Neutrophil (primary cell): ENCODE measurements around the gene CCL13.
A peak's percentile ranks its signal among the peaks of the same experiment; 100 is the strongest.

Experiments used
- H3K27ac ChIP-seq: fragments of 200-600 bp; sonication (generic); 2 replicates; pipeline ENCODE4 v1.5.1; 2016; ENCODE audit warnings: mild to moderate bottlenecking, moderate library complexity
- H3K27me3 ChIP-seq: fragments of 200-600 bp; sonication (generic); 2 replicates; pipeline ENCODE4 v1.6.0; 2016; ENCODE audit warnings: mild to moderate bottlenecking
- H3K36me3 ChIP-seq: fragments of 200-600 bp; sonication (generic); 2 replicates; pipeline ENCODE4 v1.5.1; 2017
- H3K4me1 ChIP-seq, 2 experiments: fragments of 200-600 bp in 1 of 2; sonication (generic) in 1 of 2; 1 replicate in 1 of 2; 2 replicates in 1 of 2; pipeline versions ENCODE4 v1.5.1 to v1.6.1; 2013 to 2016; ENCODE audit warnings: low read depth in 1 of 2, low read length in 1 of 2, mild to moderate bottlenecking in 1 of 2, moderate library complexity in 1 of 2; ENCODE audit not compliant: control insufficient read depth in 1 of 2, insufficient read depth in 1 of 2
- H3K4me3 ChIP-seq, 2 experiments: fragments of 200-600 bp in 1 of 2; sonication (generic) in 1 of 2; 1 replicate in 1 of 2; 2 replicates in 1 of 2; pipeline ENCODE4 v1.5.1; 2013 to 2016; ENCODE audit warnings: low read depth in 1 of 2, low read length in 1 of 2, mild to moderate bottlenecking in 1 of 2, moderate library complexity in 1 of 2
- H3K9me3 ChIP-seq: fragments of 200-600 bp; sonication (generic); 2 replicates; pipeline ENCODE4 v1.5.1; 2016
- CTCF ChIP-seq: fragments of 200-600 bp; sonication (generic); IDR thresholded peaks from 2 replicates; pipeline ENCODE4 v1.5.1; 2016; ENCODE audit warnings: antibody characterized with exemption

The CCL13 gene

GRCh38 chr17:34378664-34379101 lies 22.4 kb downstream of the CCL13 start:
- Histone ChIP-seq H3K4me1 (peaks cover 8 to 12% of the 10 kb centered on the region in 2 experiments), H3K9me3 (no peaks in the 10 kb centered on the region), H3K27me3 (peaks cover 7% of the 10 kb centered on the region), H3K4me3 (peak overlapping the region; percentile 30 to 39), H3K27ac (peak overlapping the region; percentile 62), H3K36me3 (no peaks in the 10 kb centered on the region)
- no peak for TF ChIP-seq CTCF

- Histone ChIP-seq H3K4me3 (no peak overlapping the region), H3K4me1 (peaks cover 8 to 12% of the 10 kb centered on the region in 2 experiments)
These were observed 23.6 kb downstream of the CCL13 start for GRCh38 chr17:34379868-34380267.

GRCh38 chr17:34382621-34383124 lies 26.4 kb downstream of the CCL13 start:
- TF ChIP-seq CTCF: no peak
- H3K9me3 ChIP-seq: no peaks in the 10 kb centered on the region

More at GRCh38 chr17:34379868-34380267, 23.6 kb downstream of the CCL13 start:
- Histone ChIP-seq H3K27me3 (peaks cover 7% of the 10 kb centered on the region), H3K36me3 (no peaks in the 10 kb centered on the region), H3K9me3 (no peaks in the 10 kb centered on the region), H3K27ac (no peak overlapping the region)
- no peak for TF ChIP-seq CTCF

GRCh38 chr17:34383216-34383615 lies 26.9 kb downstream of the CCL13 start:
- Histone ChIP-seq H3K4me1 (peaks cover 8 to 9% of the 10 kb centered on the region in 2 experiments), H3K27ac (no peak overlapping the region), H3K27me3 (peaks cover 7% of the 10 kb centered on the region), H3K36me3 (no peaks in the 10 kb centered on the region), H3K9me3 (no peaks in the 10 kb centered on the region), H3K4me3 (no peak overlapping the region)
- TF ChIP-seq CTCF: no peak

More at GRCh38 chr17:34382621-34383124, 26.4 kb downstream of the CCL13 start:
- Histone ChIP-seq H3K4me3 (no peak overlapping the region), H3K4me1 (peaks cover 8 to 12% of the 10 kb centered on the region in 2 experiments), H3K27me3 (peaks cover 7% of the 10 kb centered on the region), H3K27ac (no peak overlapping the region), H3K36me3 (no peaks in the 10 kb centered on the region)

- Histone ChIP-seq H3K27me3 (peaks cover 10% of the 10 kb centered on the region), H3K36me3 (no peaks in the 10 kb centered on the region), H3K27ac (no peak overlapping the region), H3K9me3 (no peaks in the 10 kb centered on the region), H3K4me3 (no peak overlapping the region), H3K4me1 (peaks cover 0 to under 1% of the 10 kb centered on the region in 2 experiments)
- TF ChIP-seq CTCF: no peak
These were observed 28.0 kb downstream of the CCL13 start for GRCh38 chr17:34384271-34384670.
